ENCODE measurements around the gene MYLK.

The MYLK gene

GRCh38 chr3:123695731-123696640 lies 188.1 kb downstream of the MYLK start:
- DNase-seq (ENCODE audit: insufficient read length, low spot score) (no peak), FAIRE-seq (no peak)
- TF ChIP-seq CTCF (IDR thresholded peaks at IDR 0.05; ENCODE audit: insufficient read depth, missing control alignments), result no peak

GRCh38 chr3:123695152-123695551 lies 189.0 kb downstream of the MYLK start:
- no peak for FAIRE-seq
- DNase-seq (ENCODE audit: insufficient read length, low spot score), result no peak
- no peak for TF ChIP-seq CTCF (IDR thresholded peaks at IDR 0.05; ENCODE audit: insufficient read depth, missing control alignments)

- no peak for FAIRE-seq
- no peak for TF ChIP-seq CTCF (IDR thresholded peaks at IDR 0.05; ENCODE audit: insufficient read depth, missing control alignments)
- no peak for DNase-seq (ENCODE audit: insufficient read length, low spot score)
Measured at GRCh38 chr3:123694366-123695087, 189.6 kb downstream of the MYLK start.

- FAIRE-seq (no peak), DNase-seq (ENCODE audit: insufficient read length, low spot score) (no peak)
Measured at GRCh38 chr3:123693584-123694190, 190.4 kb downstream of the MYLK start.

GRCh38 chr3:123692671-123693070 lies 191.5 kb downstream of the MYLK start:
- no peak for DNase-seq (ENCODE audit: insufficient read length, low spot score)
- no peak for TF ChIP-seq CTCF (IDR thresholded peaks at IDR 0.05; ENCODE audit: insufficient read depth, missing control alignments)
- no peak for FAIRE-seq

More at GRCh38 chr3:123693584-123694190, 190.4 kb downstream of the MYLK start:
- TF ChIP-seq CTCF (IDR thresholded peaks at IDR 0.05; ENCODE audit: insufficient read depth, missing control alignments), result no peak

GRCh38 chr3:123692041-123692440 lies 192.1 kb downstream of the MYLK start:
- FAIRE-seq (no peak), DNase-seq (ENCODE audit: insufficient read length, low spot score) (no peak)
- TF ChIP-seq CTCF (IDR thresholded peaks at IDR 0.05; ENCODE audit: insufficient read depth, missing control alignments), result no peak

Measured in D721Med (cell line).